Mesothelial cell of epicardium (in vitro differentiated cells): ENCODE data around the gene KLRK1. TPM values are rescaled to one million over a fixed set of nuclear protein-coding genes. Genes with fewer than 3 reads are reported as not detected.
"Not testable (repeated sequence)": the region's sequence is repeated elsewhere in the genome, so short reads cannot be mapped to it uniquely, and the experiment has no call there.

Source experiments
- DNase-seq, 2 experiments: peaks; one replicate each; pipeline ENCODE4 v3.0.0; 2021; ENCODE audit warnings: low spot score in 2 of 2; ENCODE audit not compliant: unreplicated experiment in 2 of 2
- H3K27ac Mint-ChIP-seq: 2 replicates; pipeline ENCODE4 v1.8.0; 2021; ENCODE audit warnings: mixed read lengths
- H3K27me3 Mint-ChIP-seq: 2 replicates; pipeline ENCODE4 v1.8.0; 2021; ENCODE audit warnings: low read depth, mixed read lengths
- H3K36me3 Mint-ChIP-seq: 2 replicates; pipeline ENCODE4 v1.8.0; 2021; ENCODE audit warnings: mixed read lengths
- H3K4me1 Mint-ChIP-seq: 2 replicates; pipeline ENCODE4 v1.8.0; 2021; ENCODE audit warnings: mixed read lengths
- H3K4me3 Mint-ChIP-seq: 2 replicates; pipeline ENCODE4 v1.8.0; 2021; ENCODE audit warnings: mild to moderate bottlenecking, moderate library complexity, mixed read lengths
- H3K9me3 Mint-ChIP-seq: 2 replicates; pipeline ENCODE4 v1.8.0; 2021; ENCODE audit warnings: mixed read lengths
- CTCF ChIP-seq: fragments of 200-600 bp; sonication (generic); IDR thresholded peaks from one replicate; pipeline ENCODE4 v1.5.0; 2021; ENCODE audit warnings: antibody characterized with exemption; ENCODE audit not compliant: unreplicated experiment
- total RNA-seq: library from RNA; stranded (reverse); gene quantifications from 3 replicates; pipeline ENCODE4 v1.2.1, GENCODE V29; 2021

KLRK1 gene
- total RNA-seq, 1 donor from 2014 or later, result not detected

GRCh38 chr12:10358131-10358530 is 31.7 kb downstream of the KLRK1 start:
- no peaks in the 10 kb centered on the region for H3K9me3 Mint-ChIP-seq
- H3K36me3 Mint-ChIP-seq, result no peaks in the 10 kb centered on the region
- H3K27me3 Mint-ChIP-seq, result no peaks in the 10 kb centered on the region
- H3K27ac Mint-ChIP-seq, result no peak overlapping the region
- no peak for TF ChIP-seq CTCF
- H3K4me3 Mint-ChIP-seq, result no peak overlapping the region
- peaks cover 24% of the 10 kb centered on the region for H3K4me1 Mint-ChIP-seq
- no peak for DNase-seq

- Mint-ChIP-seq H3K27me3 (no peaks in the 10 kb centered on the region), H3K4me3 (no peak overlapping the region), H3K9me3 (peaks cover 26% of the 10 kb centered on the region), H3K4me1 (peaks cover 10% of the 10 kb centered on the region), H3K36me3 (no peaks in the 10 kb centered on the region), H3K27ac (peak overlapping the region; percentile 60)
- TF ChIP-seq CTCF, result no peak
- DNase-seq, result no peak
Measured at GRCh38 chr12:10354502-10354901, 35.3 kb downstream of the KLRK1 start.

GRCh38 chr12:10354071-10354470 is 35.8 kb downstream of the KLRK1 start:
- H3K4me3 Mint-ChIP-seq, result no peak overlapping the region
- H3K4me1 Mint-ChIP-seq, result peaks cover 10% of the 10 kb centered on the region
- TF ChIP-seq CTCF, result no peak
- peak overlapping the region; percentile 60 for H3K27ac Mint-ChIP-seq
- no peak for DNase-seq
- H3K27me3 Mint-ChIP-seq, result no peaks in the 10 kb centered on the region
- peaks cover 26% of the 10 kb centered on the region for H3K9me3 Mint-ChIP-seq
- H3K36me3 Mint-ChIP-seq, result no peaks in the 10 kb centered on the region

GRCh38 chr12:10351457-10351856 is 38.4 kb downstream of the KLRK1 start:
- not testable (repeated sequence) for H3K36me3 Mint-ChIP-seq, H3K4me3 Mint-ChIP-seq, H3K4me1 Mint-ChIP-seq, H3K27me3 Mint-ChIP-seq, DNase-seq, H3K27ac Mint-ChIP-seq
- peaks cover 33% of the 10 kb centered on the region for H3K9me3 Mint-ChIP-seq

- Mint-ChIP-seq H3K9me3 (peaks cover 21% of the 10 kb centered on the region), H3K4me1 (no peaks in the 10 kb centered on the region)
Measured at GRCh38 chr12:10341892-10342509, 47.8 kb downstream of the KLRK1 start.

GRCh38 chr12:10340946-10341345 is 48.9 kb downstream of the KLRK1 start:
- not testable (repeated sequence) for DNase-seq, H3K27ac Mint-ChIP-seq, H3K27me3 Mint-ChIP-seq, H3K36me3 Mint-ChIP-seq, H3K4me1 Mint-ChIP-seq, H3K4me3 Mint-ChIP-seq
- H3K9me3 Mint-ChIP-seq, result peaks cover 18% of the 10 kb centered on the region

More at GRCh38 chr12:10341892-10342509, 47.8 kb downstream of the KLRK1 start:
- no peak for DNase-seq
- Mint-ChIP-seq H3K36me3 (no peaks in the 10 kb centered on the region), H3K27ac (no peak overlapping the region), H3K27me3 (no peaks in the 10 kb centered on the region), H3K4me3 (no peak overlapping the region)
- TF ChIP-seq CTCF, result no peak
